Measurements from ENCODE around the gene TMEM88. TPM values are rescaled to one million over a fixed set of nuclear protein-coding genes. Genes with fewer than 3 reads are reported as not detected.

TMEM88 gene
- total and polyA plus RNA-seq, 2 of the 4 experiments (the other 2 are of a cell fraction) = 2.1 TPM; not detected in 1

- TF ChIP-seq MAFK (IDR thresholded peaks at IDR 0.05; ENCODE audit: low read depth, low read length) = no peak
- no peak for TF ChIP-seq FOS (IDR thresholded peaks at IDR 0.05; ENCODE audit: low read depth, low read length)
These were observed 17.3 kb upstream of the TMEM88 start (continued) for GRCh38 chr17:7837408-7838088.

All from IMR-90 (cell line).